ENCODE measurements around the gene ARID3C.

The ARID3C gene

GRCh38 chr9:34620061-34620994, 8.5 kb downstream of the ARID3C start, which contains the start of gene DCTN3:
Gene DCTN3, minus strand, starts transcription at chr9:34620495. Its CDS starts 31 bp downstream, at chr9:34620464.
- H3K36me3 ChIP-seq (ENCODE audit: insufficient read depth, low read length) = peaks cover 19% of the 10 kb centered on the region
- H3K9ac ChIP-seq (ENCODE audit: low read depth, low read length) = peak within 1 kb of the TSS; percentile 89
- H3K9me3 ChIP-seq (replicated peaks; ENCODE audit: low read length) = no peaks in the 10 kb centered on the region
- peaks cover 7% of the 10 kb centered on the region for H3K4me1 ChIP-seq (ENCODE audit: control insufficient read depth, insufficient read depth, low read length)
- peaks cover 27% of the 10 kb centered on the region for H3K27me3 ChIP-seq (ENCODE audit: control insufficient read depth, insufficient read depth, low read length)
- peak within 1 kb of the TSS; percentile 79 for H3K4me3 ChIP-seq (ENCODE audit: low read length)
- H3K4me2 ChIP-seq (ENCODE audit: low read length) = peak within 1 kb of the TSS; percentile 95

GRCh38 chr9:34615132-34615531, 13.7 kb downstream of the ARID3C start:
- no peak overlapping the region for H3K9ac ChIP-seq (ENCODE audit: low read depth, low read length)
- peaks cover 24% of the 10 kb centered on the region for H3K36me3 ChIP-seq (ENCODE audit: insufficient read depth, low read length)
- H3K4me1 ChIP-seq (ENCODE audit: control insufficient read depth, insufficient read depth, low read length) = peaks cover 28% of the 10 kb centered on the region
- no peaks in the 10 kb centered on the region for H3K27me3 ChIP-seq (ENCODE audit: control insufficient read depth, insufficient read depth, low read length)
- no peak overlapping the region for H3K4me3 ChIP-seq (ENCODE audit: low read length)
- H3K4me2 ChIP-seq (ENCODE audit: low read length) = no peak overlapping the region
- H3K9me3 ChIP-seq (replicated peaks; ENCODE audit: low read length) = no peaks in the 10 kb centered on the region

- Histone ChIP-seq H3K9me3 (replicated peaks; ENCODE audit: low read length) (no peaks in the 10 kb centered on the region), H3K4me3 (ENCODE audit: low read length) (peak overlapping the region; percentile 90), H3K36me3 (ENCODE audit: insufficient read depth, low read length) (peaks cover 22% of the 10 kb centered on the region), H3K4me2 (ENCODE audit: low read length) (peak overlapping the region; percentile 96), H3K27me3 (ENCODE audit: control insufficient read depth, insufficient read depth, low read length) (no peaks in the 10 kb centered on the region), H3K4me1 (ENCODE audit: control insufficient read depth, insufficient read depth, low read length) (peaks cover 21% of the 10 kb centered on the region), H3K9ac (ENCODE audit: low read depth, low read length) (peak overlapping the region; percentile 96)
Observed at GRCh38 chr9:34612788-34613390, 16.0 kb downstream of the ARID3C start.

GRCh38 chr9:34611811-34612787, 16.8 kb downstream of the ARID3C start, which contains the start of gene RPP25L:
Gene RPP25L, minus strand, starts transcription at chr9:34612097. Its CDS starts 801 bp downstream, at chr9:34611296.
- no peaks in the 10 kb centered on the region for H3K27me3 ChIP-seq (ENCODE audit: control insufficient read depth, insufficient read depth, low read length)
- peak within 1 kb of the TSS; percentile 90 for H3K4me3 ChIP-seq (ENCODE audit: low read length)
- peaks cover 21% of the 10 kb centered on the region for H3K4me1 ChIP-seq (ENCODE audit: control insufficient read depth, insufficient read depth, low read length)
- H3K9ac ChIP-seq (ENCODE audit: low read depth, low read length) = peak within 1 kb of the TSS; percentile 96
- H3K36me3 ChIP-seq (ENCODE audit: insufficient read depth, low read length) = peaks cover 14% of the 10 kb centered on the region
- no peaks in the 10 kb centered on the region for H3K9me3 ChIP-seq (replicated peaks; ENCODE audit: low read length)
- H3K4me2 ChIP-seq (ENCODE audit: low read length) = peak within 1 kb of the TSS; percentile 96

- H3K36me3 ChIP-seq (ENCODE audit: insufficient read depth, low read length) = peaks cover 6% of the 10 kb centered on the region
- H3K9ac ChIP-seq (ENCODE audit: low read depth, low read length) = peak overlapping the region; percentile 96
- H3K4me3 ChIP-seq (ENCODE audit: low read length) = peak overlapping the region; percentile 90
- no peaks in the 10 kb centered on the region for H3K27me3 ChIP-seq (ENCODE audit: control insufficient read depth, insufficient read depth, low read length)
- no peaks in the 10 kb centered on the region for H3K9me3 ChIP-seq (replicated peaks; ENCODE audit: low read length)
- H3K4me2 ChIP-seq (ENCODE audit: low read length) = peak overlapping the region; percentile 96
- peaks cover 21% of the 10 kb centered on the region for H3K4me1 ChIP-seq (ENCODE audit: control insufficient read depth, insufficient read depth, low read length)
Observed at GRCh38 chr9:34611251-34611810, 17.5 kb downstream of the ARID3C start.

- Histone ChIP-seq H3K4me1 (ENCODE audit: control insufficient read depth, insufficient read depth, low read length) (peaks cover 21% of the 10 kb centered on the region), H3K4me3 (ENCODE audit: low read length) (peak overlapping the region; percentile 90), H3K4me2 (ENCODE audit: low read length) (peak overlapping the region; percentile 96), H3K9me3 (replicated peaks; ENCODE audit: low read length) (no peaks in the 10 kb centered on the region), H3K27me3 (ENCODE audit: control insufficient read depth, insufficient read depth, low read length) (peaks cover 4% of the 10 kb centered on the region), H3K36me3 (ENCODE audit: insufficient read depth, low read length) (peaks cover 5% of the 10 kb centered on the region), H3K9ac (ENCODE audit: low read depth, low read length) (no peak overlapping the region)
Observed at GRCh38 chr9:34610434-34611206, 18.2 kb downstream of the ARID3C start.

GRCh38 chr9:34607331-34607730, 21.5 kb downstream of the ARID3C start:
- Histone ChIP-seq H3K4me2 (ENCODE audit: low read length) (no peak overlapping the region), H3K4me1 (ENCODE audit: control insufficient read depth, insufficient read depth, low read length) (peaks cover 13% of the 10 kb centered on the region), H3K4me3 (ENCODE audit: low read length) (no peak overlapping the region), H3K27me3 (ENCODE audit: control insufficient read depth, insufficient read depth, low read length) (peaks cover 20% of the 10 kb centered on the region), H3K9me3 (replicated peaks; ENCODE audit: low read length) (no peaks in the 10 kb centered on the region), H3K9ac (ENCODE audit: low read depth, low read length) (no peak overlapping the region), H3K36me3 (ENCODE audit: insufficient read depth, low read length) (no peaks in the 10 kb centered on the region)

- Histone ChIP-seq H3K27me3 (ENCODE audit: control insufficient read depth, insufficient read depth, low read length) (peaks cover 24% of the 10 kb centered on the region), H3K4me1 (ENCODE audit: control insufficient read depth, insufficient read depth, low read length) (peaks cover 10% of the 10 kb centered on the region), H3K4me3 (ENCODE audit: low read length) (no peak overlapping the region), H3K36me3 (ENCODE audit: insufficient read depth, low read length) (no peaks in the 10 kb centered on the region), H3K9me3 (replicated peaks; ENCODE audit: low read length) (no peaks in the 10 kb centered on the region), H3K4me2 (ENCODE audit: low read length) (no peak overlapping the region), H3K9ac (ENCODE audit: low read depth, low read length) (no peak overlapping the region)
Observed at GRCh38 chr9:34606905-34607304, 22.0 kb downstream of the ARID3C start.

GRCh38 chr9:34606190-34606589, 22.7 kb downstream of the ARID3C start:
- Histone ChIP-seq H3K4me2 (ENCODE audit: low read length) (no peak overlapping the region), H3K4me3 (ENCODE audit: low read length) (no peak overlapping the region)

GRCh38 chr9:34603610-34604231, 25.1 kb downstream of the ARID3C start:
- Histone ChIP-seq H3K9me3 (replicated peaks; ENCODE audit: low read length) (no peaks in the 10 kb centered on the region), H3K27me3 (ENCODE audit: control insufficient read depth, insufficient read depth, low read length) (peaks cover 53% of the 10 kb centered on the region), H3K36me3 (ENCODE audit: insufficient read depth, low read length) (no peaks in the 10 kb centered on the region), H3K4me2 (ENCODE audit: low read length) (no peak overlapping the region), H3K4me3 (ENCODE audit: low read length) (no peak overlapping the region), H3K4me1 (ENCODE audit: control insufficient read depth, insufficient read depth, low read length) (no peaks in the 10 kb centered on the region), H3K9ac (ENCODE audit: low read depth, low read length) (no peak overlapping the region)

More at GRCh38 chr9:34606190-34606589, 22.7 kb downstream of the ARID3C start:
- no peaks in the 10 kb centered on the region for H3K36me3 ChIP-seq (ENCODE audit: insufficient read depth, low read length)
- peaks cover 31% of the 10 kb centered on the region for H3K27me3 ChIP-seq (ENCODE audit: control insufficient read depth, insufficient read depth, low read length)
- no peak overlapping the region for H3K9ac ChIP-seq (ENCODE audit: low read depth, low read length)
- H3K9me3 ChIP-seq (replicated peaks; ENCODE audit: low read length) = no peaks in the 10 kb centered on the region
- peaks cover 8% of the 10 kb centered on the region for H3K4me1 ChIP-seq (ENCODE audit: control insufficient read depth, insufficient read depth, low read length)

Data from skeletal muscle satellite cell (primary cell).